Measurements from ENCODE around the gene KRT7.

- TF ChIP-seq CTCF (conservative IDR thresholded peaks at IDR 0.05; ENCODE audit: low read length) (no peak), EZH2phosphoT487 (IDR thresholded peaks at IDR 0.05; ENCODE audit: borderline replicate concordance, low read depth, low read length) (no peak)
These were observed 5.3 kb downstream of the KRT7 start for GRCh38 chr12:52238207-52238840.
